GM12878 (cell line): ENCODE results near the gene ERC2. TPM values are rescaled to one million over a fixed set of nuclear protein-coding genes. Genes with fewer than 3 reads are reported as not detected.

Experiments
- ATAC-seq: fragments of 200-7000 bp; cut with Tn5 transposase; 3 replicates; pipeline ENCODE4 v1.9.1; 2020; ENCODE audit warnings: mild to moderate bottlenecking, moderate library complexity
- BruUV-seq: library from RNA; stranded (reverse); fragments of 400-500 nt; replicated peaks from 2 replicates; lab custom pipeline; 2021; lab: Mats Ljungman, UMichigan
- CTCF ChIA-PET: fragments of 300-600 bp; sonication (Branson Sonifier 250); formaldehyde crosslinking; extraction: SDS; loops from one replicate; lab custom pipeline; 2021; ENCODE audit warnings: inconsistent platforms; lab: Yijun Ruan, JAX
- POLR2A ChIA-PET: fragments of 350-600 bp; formaldehyde crosslinking; extraction: SDS; loops from one replicate; lab custom pipeline; 2021; ENCODE audit warnings: inconsistent platforms; lab: Charles Lee
- RAD21 ChIA-PET: fragments of 300-600 bp; sonication (Branson Sonifier 250); formaldehyde crosslinking; loops from one replicate; lab custom pipeline; 2023; ENCODE audit warnings: antibody characterized with exemption; ENCODE audit not compliant: unreplicated experiment; lab: Charles Lee
- SMC1A ChIA-PET: fragments of 300-600 bp; sonication (Branson Sonifier 250); formaldehyde crosslinking; loops from one replicate; lab custom pipeline; 2023; ENCODE audit not compliant: unreplicated experiment, uncharacterized antibody; lab: Charles Lee
- DNase-seq: peaks from one replicate; pipeline ENCODE4 v3.0.0-alpha.2; 2011; ENCODE audit warnings: low read depth, low spot score
- FAIRE-seq: peaks from 3 replicates; lab custom pipeline; 2011; peaks lifted over from hg19 to GRCh38; lab: Jason Lieb, UNC
- H2AFZ ChIP-seq: 2 replicates; pipeline ENCODE4 v1.6.0; 2011; ENCODE audit warnings: low read depth, low read length, control low read depth; ENCODE audit not compliant: control insufficient read depth
- H3K27ac ChIP-seq: 2 replicates; pipeline ENCODE4 v1.5.1; 2011; ENCODE audit warnings: control low read depth; ENCODE audit not compliant: control insufficient read depth, insufficient read depth
- H3K27me3 ChIP-seq, 2 experiments: replicated peaks in 1 of 2; 2 replicates each; pipeline versions ENCODE4 v1.6.0 to v1.6.1; 2011; ENCODE audit warnings: low read length in 1 of 2; ENCODE audit not compliant: control insufficient read depth in 2 of 2, insufficient read depth in 2 of 2
- H3K36me3 ChIP-seq, 2 experiments: 2 replicates each; pipeline ENCODE4 v1.5.1; 2011; ENCODE audit warnings: low read length in 1 of 2; ENCODE audit not compliant: control insufficient read depth in 2 of 2, insufficient read depth in 2 of 2
- H3K4me1 ChIP-seq: 2 replicates; pipeline ENCODE4 v1.6.1; 2011; ENCODE audit warnings: mild to moderate bottlenecking, low read length, moderate library complexity, mixed read lengths; ENCODE audit not compliant: control insufficient read depth, insufficient read depth
- H3K4me2 ChIP-seq: 2 replicates; pipeline ENCODE4 v1.6.0; 2011; ENCODE audit warnings: control low read depth; ENCODE audit not compliant: control insufficient read depth, insufficient read depth
- H3K4me3 ChIP-seq: fragments of 200-600 bp; sonication (generic); 2 replicates; pipeline ENCODE4 v1.5.1; 2016
- H3K79me2 ChIP-seq: 2 replicates; pipeline ENCODE4 v1.6.0; 2011; ENCODE audit warnings: low read length; ENCODE audit not compliant: control insufficient read depth, insufficient read depth
- H3K9ac ChIP-seq: 2 replicates; pipeline ENCODE4 v1.8.0; 2011; ENCODE audit warnings: low read length, control low read depth, mixed read lengths; ENCODE audit not compliant: control insufficient read depth, insufficient read depth
- H3K9me3 ChIP-seq: replicated peaks from 3 replicates; pipeline ENCODE4 v1.5.1; 2011; ENCODE audit warnings: mild to moderate bottlenecking, low read length; ENCODE audit not compliant: control insufficient read depth, insufficient read depth
- H4K20me1 ChIP-seq: 2 replicates; pipeline ENCODE4 v1.6.0; 2011; ENCODE audit not compliant: control insufficient read depth, insufficient read depth
- ASH2L ChIP-seq: fragments of 300-600, 200-600 bp; sonication (generic); IDR thresholded peaks from 2 replicates; pipeline ENCODE4 v1.6.1; 2017; ENCODE audit warnings: low read depth, mild to moderate bottlenecking, borderline replicate concordance
- BHLHE40 ChIP-seq, 2 experiments: fragments of 450-650 bp in 1 of 2; IDR thresholded peaks; 2 replicates each; pipeline ENCODE4 v1.6.1; 2011 to 2017; ENCODE audit warnings: low read depth in 2 of 2, borderline replicate concordance in 1 of 2, improper control_type of control experiment in 1 of 2, low read length in 1 of 2, mild to moderate bottlenecking in 1 of 2
- DPF2 ChIP-seq: fragments of 450-650 bp; IDR thresholded peaks from 2 replicates; pipeline ENCODE4 v1.6.1; 2017; ENCODE audit warnings: mild to moderate bottlenecking
- EP300 ChIP-seq, 2 experiments: fragments of 150-350 bp in 1 of 2; IDR thresholded peaks; 2 replicates each; pipeline ENCODE4 v1.6.1; 2011 to 2012; ENCODE audit warnings: low read depth in 2 of 2, low read length in 2 of 2, borderline replicate concordance in 1 of 2, improper control_type of control experiment in 1 of 2, inconsistent platforms in 1 of 2; ENCODE audit not compliant: control insufficient read depth in 1 of 2
- EZH2 ChIP-seq: IDR thresholded peaks from 2 replicates; pipeline ENCODE4 v1.6.1; 2012; ENCODE audit warnings: low read depth, mild to moderate bottlenecking, control low read depth, inconsistent platforms, low read length, borderline replicate concordance; ENCODE audit not compliant: control insufficient read depth
- MEF2A ChIP-seq: IDR thresholded peaks from 2 replicates; pipeline ENCODE4 v1.6.1; 2011; ENCODE audit warnings: low read depth, mild to moderate bottlenecking, low read length, moderate library complexity; ENCODE audit not compliant: insufficient read depth
- NFIC ChIP-seq: IDR thresholded peaks from 2 replicates; pipeline ENCODE4 v1.6.1; 2012; ENCODE audit warnings: low read depth, mild to moderate bottlenecking, inconsistent platforms, low read length, moderate library complexity
- NR2C1 ChIP-seq: fragments of 450-650 bp; IDR thresholded peaks from 2 replicates; pipeline ENCODE4 v1.6.1; 2017; ENCODE audit warnings: antibody characterized with exemption, mild to moderate bottlenecking, moderate library complexity
- NR2F1 ChIP-seq: fragments of 450-650 bp; conservative IDR thresholded peaks from 2 replicates; pipeline ENCODE4 v1.6.1; 2017; ENCODE audit warnings: mild to moderate bottlenecking
- NRF1 ChIP-seq: conservative IDR thresholded peaks from 2 replicates; pipeline ENCODE4 v1.6.1; 2011; ENCODE audit warnings: mild to moderate bottlenecking, low read depth, low read length, improper control_type of control experiment
- SIN3A ChIP-seq: IDR thresholded peaks from 2 replicates; pipeline ENCODE4 v1.6.1; 2012; ENCODE audit warnings: low read depth, low read length, improper control_type of control experiment
- SIX5 ChIP-seq: IDR thresholded peaks from 2 replicates; pipeline ENCODE4 v1.6.1; 2011; ENCODE audit warnings: mild to moderate bottlenecking, low read depth, low read length, moderate library complexity; ENCODE audit not compliant: severe bottlenecking
- SMAD1 ChIP-seq: fragments of 450-650 bp; IDR thresholded peaks from 2 replicates; pipeline ENCODE4 v1.6.1; 2018; ENCODE audit warnings: mild to moderate bottlenecking, low read depth; ENCODE audit not compliant: partially characterized antibody
- TARDBP ChIP-seq: IDR thresholded peaks from 2 replicates; pipeline ENCODE4 v1.6.1; 2016; ENCODE audit warnings: borderline replicate concordance
- WGBS: methylation state at CpG from one replicate; pipeline ENCODE4 v1.1.6; 2016; ENCODE audit warnings: low lambda C conversion rate; ENCODE audit not compliant: insufficient replicate concordance, insufficient coverage; ENCODE audit errors: missing lambda C conversion rate; 5-methylcytosine and 5-hydroxymethylcytosine counted together
- in situ Hi-C: fragments of 300-500 bp; cut with MboI; formaldehyde crosslinking; loops from 9 replicates; pipeline ENCODE4 v1.14.3; 2018; ENCODE audit warnings: mixed read lengths
- intact Hi-C: fragments of 100-400 bp; cut with micrococcal nuclease; formaldehyde crosslinking; loops from one replicate; pipeline ENCODE4 v1.14.2; 2022; ENCODE audit not compliant: unreplicated experiment
- polyA plus RNA-seq, 11 experiments: library from polyadenylated mRNA; depleted of rRNA in 4 of 11; unstranded in 6 of 11; stranded (reverse) in 5 of 11; fragments of >200 nt; fragmentation: Nextera tagmentation in 4 of 11; fragmentation: Illumina TruSeq in 1 of 11; extraction: Ambion mirVana in 4 of 11; extraction: Trizol in 1 of 11; gene quantifications; 1 replicate in 1 of 11; 2 replicates in 10 of 11; pipeline versions ENCODE4 v1.2.1 to v1.2.3, GENCODE V29; 2011 to 2016; ENCODE audit warnings: inconsistent platforms in 2 of 11, missing spikeins in 2 of 11, low read depth in 1 of 11
- total RNA-seq, 4 experiments: library from RNA; depleted of rRNA in 3 of 4; stranded (reverse); fragments of >200 nt in 3 of 4; fragmentation: Illumina TruSeq in 1 of 4; extraction: Trizol in 1 of 4; gene quantifications; 2 replicates each; pipeline versions ENCODE4 v1.2.1 to v1.2.3, GENCODE V29; 2013 to 2021

The ERC2 gene
- total and polyA plus RNA-seq, 10 of the 15 experiments (the other 5 are each of a cell fraction or from before 2014, with no cell fraction given) = 0.06 to 1.4 (median 0.12) TPM; not detected in 3

DNA sequence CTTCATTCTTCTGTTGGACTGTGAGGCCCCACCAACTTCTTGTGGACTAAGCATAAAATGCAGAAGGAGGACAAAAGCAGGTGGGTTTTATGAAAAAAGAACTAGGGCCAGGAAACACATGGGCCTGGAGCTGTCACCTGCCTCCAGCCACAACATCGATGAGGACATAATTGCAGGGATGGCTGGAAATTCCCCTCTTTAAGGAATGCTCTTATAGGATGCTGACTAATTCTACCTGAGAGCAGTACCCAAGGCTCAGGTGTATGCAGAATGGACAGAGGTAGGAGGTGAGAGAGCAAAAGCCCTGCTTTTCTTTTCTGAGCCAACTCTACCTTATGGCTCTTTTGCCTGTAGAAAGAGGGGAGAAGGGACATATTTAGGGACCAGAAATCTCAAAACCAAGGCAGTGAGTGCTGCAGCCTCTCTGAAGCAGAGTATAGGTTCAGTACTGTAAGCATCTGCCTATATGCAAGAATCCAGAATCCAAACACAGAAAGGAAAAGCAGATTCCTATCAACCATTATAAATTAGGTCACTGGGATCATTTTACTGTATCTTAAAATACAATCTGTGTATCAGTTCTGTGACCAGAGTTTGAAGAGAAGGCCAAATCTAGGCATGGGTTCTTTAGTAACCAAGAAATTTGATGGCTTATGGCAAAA is 775.8 kb downstream of the ERC2 start:
- ATAC-seq (no peak), DNase-seq (no peak), FAIRE-seq (no peak)
- no peaks in the 10 kb centered on the region for H3K9me3 ChIP-seq
- H3K79me2 ChIP-seq = no peaks in the 10 kb centered on the region
- ChIA-PET RAD21 (no interaction called here), POLR2A (no interaction called here), SMC1A (interaction anchor here (0.8 to 3.2 kb wide), 3 partner anchors 15 to 107 kb away, joined by 3 to 23 read pairs (median 3); no protein-coding TSS in a partner anchor), CTCF (interaction anchor here (1.3 to 2.0 kb wide), 3 partner anchors 20 to 205 kb away, joined by 3 to 4 read pairs (median 3); no protein-coding TSS in a partner anchor)
- no peaks in the 10 kb centered on the region for H4K20me1 ChIP-seq
- BruUV-seq = no TSS peak
- H3K4me1 ChIP-seq = peaks cover 33% of the 10 kb centered on the region
- no peaks in the 10 kb centered on the region for H3K27me3 ChIP-seq
- intact Hi-C loops = no loop called here
- H3K4me3 ChIP-seq = no peak overlapping the region
- no peak overlapping the region for H3K4me2 ChIP-seq
- no peak overlapping the region for H3K9ac ChIP-seq
- no peak overlapping the region for H2AFZ ChIP-seq
- H3K36me3 ChIP-seq = no peaks in the 10 kb centered on the region
- no peak for TF ChIP-seq MEF2A
- in situ Hi-C loops = no loop called here
- no peak overlapping the region for H3K27ac ChIP-seq
- 88% methylated on average over 1 of the region's 1 CpG for WGBS

DNA sequence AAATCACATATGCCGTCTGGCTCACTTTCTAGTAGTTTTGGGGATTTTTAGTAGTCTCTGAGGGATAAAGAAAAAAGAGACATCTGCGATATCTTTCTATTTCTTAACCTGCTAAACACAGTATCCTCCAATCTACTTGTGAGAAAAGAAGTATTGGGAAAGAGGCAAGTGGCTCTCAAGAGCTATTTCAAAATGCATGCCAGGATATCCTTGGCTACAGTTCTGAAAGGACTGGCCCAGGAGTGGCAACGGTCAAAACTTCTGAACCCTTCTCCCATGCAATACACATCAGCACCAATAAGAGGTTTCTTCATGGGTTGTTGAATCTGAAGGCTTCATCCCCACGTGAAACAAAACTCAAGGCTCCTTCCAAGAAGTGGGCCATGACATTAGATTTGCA is 777.1 kb downstream of the ERC2 start:
- H3K4me1 ChIP-seq = peaks cover 46% of the 10 kb centered on the region
- POLR2A ChIA-PET = interaction anchor here (0.8 to 1.2 kb wide), 3 partner anchors 14 to 79 kb away, joined by 3 to 4 read pairs (median 4); no protein-coding TSS in a partner anchor
- no peaks in the 10 kb centered on the region for H3K27me3 ChIP-seq
- CTCF ChIA-PET = interaction anchor here (1.3 to 2.0 kb wide), 6 partner anchors 9 to 204 kb away, joined by 3 to 6 read pairs (median 4); no protein-coding TSS in a partner anchor
- H3K4me3 ChIP-seq = 0 out of 2 replicates have a peak overlapping the region, but pooled peaks have one; percentile 3
- ATAC-seq (no peak; the same call in 2 of the 3 replicates), DNase-seq (no peak), FAIRE-seq (no peak)
- H2AFZ ChIP-seq = peak overlapping the region; percentile 40; the same call in 1 of the 2 replicates
- in situ Hi-C loops (no loop called here), intact Hi-C loops (no loop called here)
- SMC1A ChIA-PET = interaction anchor here (1.4 to 3.2 kb wide), 7 partner anchors 11 to 106 kb away, joined by 3 to 23 read pairs (median 6); no protein-coding TSS in a partner anchor
- H3K36me3 ChIP-seq = no peaks in the 10 kb centered on the region
- no TSS peak for BruUV-seq
- whole genome bisulfite sequencing = 14% methylated on average over 4 of the region's 4 CpGs
- H3K27ac ChIP-seq = no peak overlapping the region
- H4K20me1 ChIP-seq = no peaks in the 10 kb centered on the region
- no peaks in the 10 kb centered on the region for H3K9me3 ChIP-seq
- H3K79me2 ChIP-seq = no peaks in the 10 kb centered on the region
- TF ChIP-seq NFIC (no peak), SIX5 (no peak), EZH2 (no peak), DPF2 (no peak), BHLHE40 (IDR thresholded peaks at IDR 0.05; ENCODE audit: borderline replicate concordance in 1 of 2, low read depth in 2 of 2, low read length in 1 of 2) (no peak), TARDBP (no peak), SMAD1 (no peak), SIN3A (no peak), NR2F1 (no peak), EP300 (IDR thresholded peaks at IDR 0.05; ENCODE audit: borderline replicate concordance in 1 of 2, control insufficient read depth in 1 of 2, low read depth in 2 of 2, low read length in 2 of 2) (no peak), NR2C1 (no peak), MEF2A (no peak), NRF1 (no peak), ASH2L (no peak)
- H3K4me2 ChIP-seq = peak overlapping the region; percentile 52
- RAD21 ChIA-PET = interaction anchor here (0.7 to 1.5 kb wide), 5 partner anchors 17 to 83 kb away, joined by 3 to 7 read pairs (median 4); no protein-coding TSS in a partner anchor
- H3K9ac ChIP-seq = no peak overlapping the region
